Sigmoid colon (tissue), 7 donors: Measurements from ENCODE around the gene SPAG6. TPM values are rescaled to one million over a fixed set of nuclear protein-coding genes. Genes with fewer than 3 reads are reported as not detected.

Experiments
- DNase-seq: peaks from one replicate; pipeline ENCODE4 v3.0.0-alpha.2; 2019
- H3K27ac ChIP-seq, 4 donors: fragments of 200-600 bp; sonication (generic); one replicate each; pipeline ENCODE4 v1.5.1; 2016 to 2019; ENCODE audit warnings: mild to moderate bottlenecking in 1 of 4
- H3K27me3 ChIP-seq, 3 donors: fragments of 200-600 bp; sonication (generic); one replicate each; pipeline ENCODE4 v1.5.1; 2019; ENCODE audit warnings: mild to moderate bottlenecking in 1 of 3
- H3K36me3 ChIP-seq, 4 donors: fragments of 200-600 bp; sonication (generic); one replicate each; pipeline ENCODE4 v1.5.1; 2016 to 2019
- H3K4me1 ChIP-seq, 4 donors: fragments of 200-600 bp; sonication (generic); one replicate each; pipeline ENCODE4 v1.5.1; 2017 to 2019
- H3K4me3 ChIP-seq, 4 donors: fragments of 200-600 bp; sonication (generic); one replicate each; pipeline ENCODE4 v1.5.1; 2017 to 2019; ENCODE audit warnings: mild to moderate bottlenecking in 2 of 4, moderate library complexity in 1 of 4
- H3K9me3 ChIP-seq, 4 donors: fragments of 200-600 bp in 3 of 4; sonication (generic) in 3 of 4; one replicate each; pipeline versions ENCODE4 v1.5.1 to v1.6.1; 2013 to 2019
- CTCF ChIP-seq, 4 experiments: fragments of 450-650 bp in 3 of 4; fragments of 200-600 bp in 1 of 4; IDR thresholded peaks; one replicate each; pipeline ENCODE4 v1.5.1; 2016 to 2019; ENCODE audit warnings: antibody characterized with exemption in 4 of 4, mild to moderate bottlenecking in 3 of 4, moderate library complexity in 2 of 4
- EP300 ChIP-seq, 4 donors: sonication (generic); formaldehyde crosslinking; IDR thresholded peaks; one replicate each; pipeline ENCODE4 v1.6.1; 2017; ENCODE audit warnings: antibody characterized with exemption in 4 of 4
- POLR2A ChIP-seq, 2 donors: fragments of 450-650 bp; IDR thresholded peaks; one replicate each; pipeline ENCODE4 v1.6.1; 2016; ENCODE audit warnings: antibody characterized with exemption in 2 of 2, mild to moderate bottlenecking in 2 of 2, moderate library complexity in 2 of 2
- POLR2AphosphoS5 ChIP-seq, 4 donors: sonication (generic); formaldehyde crosslinking; IDR thresholded peaks; one replicate each; pipeline ENCODE4 v1.6.1; 2017; ENCODE audit warnings: antibody characterized with exemption in 4 of 4
- WGBS, 2 donors: extraction: QIAGEN DNeasy Blood & Tissue Kit; methylation state at CpG; one replicate each; pipeline ENCODE4 v1.1.7; 2013; 5-methylcytosine and 5-hydroxymethylcytosine counted together
- intact Hi-C: fragments of 100-400 bp; cut with DNase I; formaldehyde crosslinking; loops from one replicate; pipeline ENCODE4 v1.15.1; 2023
- polyA plus RNA-seq, 3 donors: library from polyadenylated mRNA; stranded (reverse); fragments of 200-250 nt; gene quantifications; one replicate each; pipeline ENCODE4 v1.2.3, GENCODE V29; 2013
- total RNA-seq, 4 donors: library from RNA; depleted of rRNA; stranded (reverse); fragments of >200 nt; gene quantifications; one replicate each; pipeline ENCODE4 v1.1.0, GENCODE V29; 2016
- donor health status: healthy with polysubstance abuse.
- donor health status: Bipolar disorder and iron deficiency.
- donor health status: healthy.

Gene SPAG6
- total and polyA plus RNA-seq, 7 donors: 0.16 TPM; not detected in 6

- WGBS, 2 donors: 11 to 32% methylated on average over 3 of the region's 3 CpGs
- no peak for DNase-seq
- intact Hi-C loops: loop anchor here (5.0 to 10.0 kb wide), 6 partner anchors 211 to 816 kb away; partner anchors contain the start of genes DNAJC1, MSRB2, PIP4K2A and SKIDA1
Observed at GRCh38 chr10:22343731-22344130, 1.6 kb upstream of the SPAG6 start.

GRCh38 chr10:22344249-22344648 lies 1.0 kb upstream of the SPAG6 start:
- intact Hi-C loops: loop anchor here (5.0 to 10.0 kb wide), 6 partner anchors 211 to 817 kb away; partner anchors contain the start of genes DNAJC1, MSRB2, PIP4K2A and SKIDA1

More at GRCh38 chr10:22343731-22344130, 1.6 kb upstream of the SPAG6 start:
- H3K36me3 ChIP-seq: no peaks in the 10 kb centered on the region
- peaks cover 50 to 84% (median 53%) of the 10 kb centered on the region in 3 donors for H3K27me3 ChIP-seq
- no peak overlapping the region for H3K4me3 ChIP-seq
- no peaks in the 10 kb centered on the region for H3K9me3 ChIP-seq
- TF ChIP-seq POLR2AphosphoS5 (IDR thresholded peaks at IDR 0.05): peak in 2 of 4 donors; percentile 6
- TF ChIP-seq CTCF (IDR thresholded peaks at IDR 0.05): no peak
- H3K4me1 ChIP-seq: peaks cover 0 to 25% (median 18%) of the 10 kb centered on the region in 4 donors
- no peak overlapping the region for H3K27ac ChIP-seq

GRCh38 chr10:22344781-22345300 lies 455 bp upstream of the SPAG6 start:
- Histone ChIP-seq H3K4me1 (peaks cover 0 to 20% (median 14%) of the 10 kb centered on the region in 4 donors), H3K9me3 (no peaks in the 10 kb centered on the region), H3K27ac (no peak overlapping the region), H3K4me3 (peak overlapping the region in 2 of 4 donors; percentile 18 to 27), H3K36me3 (no peaks in the 10 kb centered on the region), H3K27me3 (peaks cover 45 to 73% (median 46%) of the 10 kb centered on the region in 3 donors)
- TF ChIP-seq POLR2AphosphoS5 (IDR thresholded peaks at IDR 0.05): no peak
- TF ChIP-seq POLR2A (IDR thresholded peaks at IDR 0.05): no peak
- no peak for TF ChIP-seq EP300 (IDR thresholded peaks at IDR 0.05)
- no peak for TF ChIP-seq CTCF (IDR thresholded peaks at IDR 0.05)
- 10 to 21% methylated on average over 26 of the region's 26 CpGs for WGBS, 2 donors
- intact Hi-C loops: loop anchor here (5.0 to 10.0 kb wide), 6 partner anchors 210 to 818 kb away; partner anchors contain the start of genes DNAJC1, MSRB2, PIP4K2A and SKIDA1
- DNase-seq: no peak

More at GRCh38 chr10:22344249-22344648, 1.0 kb upstream of the SPAG6 start:
- Histone ChIP-seq H3K4me1 (peaks cover 0 to 25% (median 18%) of the 10 kb centered on the region in 4 donors), H3K9me3 (no peaks in the 10 kb centered on the region), H3K36me3 (no peaks in the 10 kb centered on the region), H3K27me3 (peaks cover 48 to 79% (median 49%) of the 10 kb centered on the region in 3 donors), H3K4me3 (no peak overlapping the region), H3K27ac (no peak overlapping the region)
- WGBS, 2 donors: 6 to 23% methylated on average over 1 of the region's 1 CpG
- TF ChIP-seq POLR2AphosphoS5 (IDR thresholded peaks at IDR 0.05): no peak
- TF ChIP-seq EP300 (IDR thresholded peaks at IDR 0.05): no peak
- no peak for TF ChIP-seq CTCF (IDR thresholded peaks at IDR 0.05)
- no peak for TF ChIP-seq POLR2A (IDR thresholded peaks at IDR 0.05)
- no peak for DNase-seq

GRCh38 chr10:22346096-22346661 lies 883 bp downstream of the SPAG6 start:
- no peak overlapping the region for H3K4me3 ChIP-seq
- peaks cover 0 to 17% (median 10%) of the 10 kb centered on the region in 4 donors for H3K4me1 ChIP-seq
- H3K27me3 ChIP-seq: peaks cover 45 to 70% (median 46%) of the 10 kb centered on the region in 3 donors
- H3K27ac ChIP-seq: no peak overlapping the region
- TF ChIP-seq EP300 (IDR thresholded peaks at IDR 0.05): no peak
- peak in 1 of 4 donors; percentile 7 for TF ChIP-seq POLR2AphosphoS5 (IDR thresholded peaks at IDR 0.05)
- DNase-seq: no peak
- intact Hi-C loops: loop anchor here (10.0 kb wide), 2 partner anchors 209 to 639 kb away; no protein-coding TSS in a partner anchor
- H3K9me3 ChIP-seq: no peaks in the 10 kb centered on the region
- H3K36me3 ChIP-seq: no peaks in the 10 kb centered on the region
- WGBS, 2 donors: 41 to 45% methylated on average over 8 of the region's 8 CpGs

- intact Hi-C loops: loop anchor here (10.0 kb wide), 2 partner anchors 205 to 635 kb away; no protein-coding TSS in a partner anchor
- TF ChIP-seq EP300 (IDR thresholded peaks at IDR 0.05): no peak
- TF ChIP-seq POLR2AphosphoS5 (IDR thresholded peaks at IDR 0.05): no peak
- no peak for TF ChIP-seq POLR2A (IDR thresholded peaks at IDR 0.05)
- no peak for TF ChIP-seq CTCF (IDR thresholded peaks at IDR 0.05)
- H3K4me3 ChIP-seq: no peak overlapping the region
- H3K9me3 ChIP-seq: no peaks in the 10 kb centered on the region
- peaks cover 12 to 34% (median 14%) of the 10 kb centered on the region in 3 donors for H3K27me3 ChIP-seq
- peaks cover 0 to 9% (median 5%) of the 10 kb centered on the region in 4 donors for H3K4me1 ChIP-seq
- DNase-seq: no peak
- WGBS, 2 donors: 99% methylated on average over 1 of the region's 1 CpG
- no peaks in the 10 kb centered on the region for H3K36me3 ChIP-seq
- no peak overlapping the region for H3K27ac ChIP-seq
Observed at GRCh38 chr10:22349755-22350154, 4.5 kb downstream of the SPAG6 start.
